Stimulated activated CD4-positive, alpha-beta T cell treated with anti-CD3 and anti-CD28 coated beads, Interleukin-2, amount 100 ng/mL, for 4 hours (primary cell): ENCODE results near the gene PPP2R2C.

Experiments used
- DNase-seq: peaks from one replicate; pipeline ENCODE4 v3.0.0-alpha.2; 2020; ENCODE audit warnings: low read depth

Gene PPP2R2C

GRCh38 chr4:6364146-6364545 is 108.3 kb downstream of the PPP2R2C start:
- no peak for DNase-seq

GRCh38 chr4:6362896-6363295 is 109.5 kb downstream of the PPP2R2C start:
- DNase-seq: no peak

GRCh38 chr4:6362243-6362885 is 110.0 kb downstream of the PPP2R2C start:
- no peak for DNase-seq

GRCh38 chr4:6361076-6361784 is 111.2 kb downstream of the PPP2R2C start:
- no peak for DNase-seq

GRCh38 chr4:6360385-6360784 is 112.0 kb downstream of the PPP2R2C start:
- DNase-seq: no peak

- DNase-seq: no peak
Observed at GRCh38 chr4:6359536-6360308, 112.7 kb downstream of the PPP2R2C start.

- no peak for DNase-seq
Observed at GRCh38 chr4:6357476-6357875, 114.9 kb downstream of the PPP2R2C start.

GRCh38 chr4:6356076-6356560 is 116.3 kb downstream of the PPP2R2C start:
- no peak for DNase-seq

GRCh38 chr4:6355052-6355451 is 117.4 kb downstream of the PPP2R2C start:
- no peak for DNase-seq

- DNase-seq: no peak
Observed at GRCh38 chr4:6354626-6355025, 117.8 kb downstream of the PPP2R2C start.

GRCh38 chr4:6354119-6354518 is 118.3 kb downstream of the PPP2R2C start:
- DNase-seq: no peak

- DNase-seq: no peak
Observed at GRCh38 chr4:6352031-6352692, 120.3 kb downstream of the PPP2R2C start.

- DNase-seq: no peak
Observed at GRCh38 chr4:6351246-6352000, 121.0 kb downstream of the PPP2R2C start.

- no peak for DNase-seq
Observed at GRCh38 chr4:6350646-6351045, 121.8 kb downstream of the PPP2R2C start.

GRCh38 chr4:6349896-6350603 is 122.4 kb downstream of the PPP2R2C start:
- no peak for DNase-seq

GRCh38 chr4:6348408-6348807 is 124.0 kb downstream of the PPP2R2C start:
- DNase-seq: no peak

GRCh38 chr4:6347511-6348045 is 124.8 kb downstream of the PPP2R2C start:
- DNase-seq: no peak

- DNase-seq: no peak
Observed at GRCh38 chr4:6346373-6347110, 125.9 kb downstream of the PPP2R2C start.

- DNase-seq: no peak
Observed at GRCh38 chr4:6345866-6346265, 126.5 kb downstream of the PPP2R2C start.
